Endodermal cell (in vitro differentiated cells): ENCODE results near the gene MACROD1. TPM values are rescaled to one million over a fixed set of nuclear protein-coding genes. Genes with fewer than 3 reads are reported as not detected.
"Not testable (repeated sequence)": the region's sequence is repeated elsewhere in the genome, so short reads cannot be mapped to it uniquely, and the experiment has no call there.

Experiments used
- DNase-seq: peaks from one replicate; pipeline ENCODE4 v3.0.0-alpha.2; 2017
- H3K27ac ChIP-seq: 2 replicates; pipeline ENCODE4 v1.5.1; 2013; ENCODE audit warnings: mild to moderate bottlenecking, low read depth, low read length, moderate library complexity
- H3K27me3 ChIP-seq: 2 replicates; pipeline ENCODE4 v1.6.1; 2013; ENCODE audit warnings: mild to moderate bottlenecking, low read length, moderate library complexity; ENCODE audit not compliant: insufficient read depth, control insufficient read depth, poor library complexity, severe bottlenecking
- H3K36me3 ChIP-seq: 2 replicates; pipeline ENCODE4 v1.7.0; 2013; ENCODE audit warnings: mild to moderate bottlenecking, low read length, moderate library complexity; ENCODE audit not compliant: control insufficient read depth, insufficient read depth
- H3K4me1 ChIP-seq: one replicate; pipeline ENCODE4 v1.7.0; 2013; ENCODE audit warnings: low read length; ENCODE audit not compliant: control insufficient read depth, insufficient read depth
- H3K4me3 ChIP-seq: 2 replicates; pipeline ENCODE4 v1.5.1; 2013; ENCODE audit warnings: mild to moderate bottlenecking, low read length, moderate library complexity
- H3K9ac ChIP-seq: 2 replicates; pipeline ENCODE4 v1.6.1; 2013; ENCODE audit warnings: mild to moderate bottlenecking, low read length, moderate library complexity; ENCODE audit not compliant: poor library complexity, severe bottlenecking; ENCODE audit errors: extremely low read depth
- H3K9me3 ChIP-seq: 2 replicates; pipeline ENCODE4 v1.6.1; 2013; ENCODE audit warnings: mild to moderate bottlenecking, low read length, moderate library complexity; ENCODE audit not compliant: control insufficient read depth
- H3K27ac Mint-ChIP-seq: 2 replicates; pipeline ENCODE4 v1.8.0; 2020; ENCODE audit warnings: mixed read lengths
- H3K27me3 Mint-ChIP-seq: 2 replicates; pipeline ENCODE4 v1.8.0; 2021; ENCODE audit warnings: mild to moderate bottlenecking, mixed read lengths; ENCODE audit not compliant: insufficient read depth
- H3K36me3 Mint-ChIP-seq: 2 replicates; pipeline ENCODE4 v1.8.0; 2020; ENCODE audit warnings: low read depth, mixed read lengths
- H3K4me1 Mint-ChIP-seq: 2 replicates; pipeline ENCODE4 v1.8.0; 2020; ENCODE audit warnings: mixed read lengths
- H3K4me3 Mint-ChIP-seq: 2 replicates; pipeline ENCODE4 v1.8.0; 2020; ENCODE audit warnings: mild to moderate bottlenecking, moderate library complexity, mixed read lengths
- H3K9me3 Mint-ChIP-seq: 2 replicates; pipeline ENCODE4 v1.8.0; 2020; ENCODE audit warnings: mild to moderate bottlenecking, mixed read lengths
- CTCF ChIP-seq: fragments of 200-600 bp; sonication (generic); conservative IDR thresholded peaks from 2 replicates; pipeline ENCODE4 v1.5.0; 2021; ENCODE audit warnings: antibody characterized with exemption, mild to moderate bottlenecking
- WGBS, 2 experiments: methylation state at CpG; one replicate each; pipeline versions ENCODE4 v1.1.5 to v1.1.7; 2013; ENCODE audit warnings: missing lambda C conversion rate in 2 of 2, mixed read lengths in 1 of 2; ENCODE audit not compliant: insufficient coverage in 1 of 2, insufficient read length in 1 of 2; 5-methylcytosine and 5-hydroxymethylcytosine counted together
- total RNA-seq, 2 donors: library from RNA; stranded (reverse); fragmentation: NEBNext Ultra II Directional in 1 of 2; extraction: Animal tissue kit (Norgen Biotek cat#: 25700) in 1 of 2; gene quantifications; 2 replicates in 1 of 2; 3 replicates in 1 of 2; pipeline ENCODE4 v1.2.1, GENCODE V29; 2021

Gene MACROD1
- total RNA-seq, 2 donors from 2014 or later, result 23.0 to 41.9 TPM

GRCh38 chr11:63970902-63971301 lies 195.0 kb downstream of the MACROD1 start:
- no peaks in the 10 kb centered on the region for H3K4me1 ChIP-seq
- no peak overlapping the region for H3K4me3 ChIP-seq
- no peak overlapping the region for H3K9ac ChIP-seq
- peaks cover 3% of the 10 kb centered on the region for H3K4me1 Mint-ChIP-seq
- no peaks in the 10 kb centered on the region for H3K27me3 ChIP-seq
- DNase-seq, result no peak
- 85 to 100% methylated on average over 3 to 5 of the region's 5 CpGs for WGBS, 2 experiments
- peaks cover 40% of the 10 kb centered on the region for H3K27me3 Mint-ChIP-seq
- peaks cover 3% of the 10 kb centered on the region for H3K36me3 Mint-ChIP-seq
- H3K27ac Mint-ChIP-seq, result no peak overlapping the region
- no peak overlapping the region for H3K4me3 Mint-ChIP-seq
- peaks cover 3% of the 10 kb centered on the region for H3K9me3 Mint-ChIP-seq
- peaks cover under 1% of the 10 kb centered on the region for H3K36me3 ChIP-seq
- no peak for TF ChIP-seq CTCF
- H3K9me3 ChIP-seq, result no peaks in the 10 kb centered on the region
- no peak overlapping the region for H3K27ac ChIP-seq

- H3K4me3 Mint-ChIP-seq, result no peak overlapping the region
- no peaks in the 10 kb centered on the region for H3K36me3 Mint-ChIP-seq
- peaks cover 3% of the 10 kb centered on the region for H3K9me3 Mint-ChIP-seq
- H3K27ac Mint-ChIP-seq, result no peak overlapping the region
- no peak overlapping the region for H3K9ac ChIP-seq
- TF ChIP-seq CTCF, result no peak
- H3K4me1 Mint-ChIP-seq, result no peaks in the 10 kb centered on the region
- H3K27ac ChIP-seq, result no peak overlapping the region
- H3K4me3 ChIP-seq, result no peak overlapping the region
- no peaks in the 10 kb centered on the region for H3K9me3 ChIP-seq
- DNase-seq, result no peak
- H3K27me3 ChIP-seq, result no peaks in the 10 kb centered on the region
- peaks cover 47% of the 10 kb centered on the region for H3K27me3 Mint-ChIP-seq
- H3K4me1 ChIP-seq, result no peaks in the 10 kb centered on the region
- WGBS, 2 experiments, result 86 to 92% methylated on average over 2 of the region's 2 CpGs
- H3K36me3 ChIP-seq, result no peaks in the 10 kb centered on the region
Observed at GRCh38 chr11:63969461-63969860, 196.5 kb downstream of the MACROD1 start.

GRCh38 chr11:63966444-63966843 lies 199.5 kb downstream of the MACROD1 start:
- H3K4me1 ChIP-seq, result no peaks in the 10 kb centered on the region
- Mint-ChIP-seq H3K27me3 (peaks cover 30% of the 10 kb centered on the region), H3K36me3 (no peaks in the 10 kb centered on the region), H3K4me3 (no peak overlapping the region), H3K9me3 (no peaks in the 10 kb centered on the region), H3K4me1 (peaks cover 4% of the 10 kb centered on the region), H3K27ac (no peak overlapping the region)
- no peaks in the 10 kb centered on the region for H3K27me3 ChIP-seq
- DNase-seq, result no peak
- TF ChIP-seq CTCF, result no peak
- H3K36me3 ChIP-seq, result no peaks in the 10 kb centered on the region
- no peak overlapping the region for H3K27ac ChIP-seq
- H3K9ac ChIP-seq, result no peak overlapping the region
- WGBS, 2 experiments, result 100% methylated on average over 1 of the region's 1 CpG
- no peaks in the 10 kb centered on the region for H3K9me3 ChIP-seq
- H3K4me3 ChIP-seq, result no peak overlapping the region

GRCh38 chr11:63963895-63964294 lies 202.0 kb downstream of the MACROD1 start:
- not testable (repeated sequence) for H3K36me3 Mint-ChIP-seq, H3K4me3 Mint-ChIP-seq, H3K4me3 ChIP-seq, H3K27me3 Mint-ChIP-seq, H3K27ac ChIP-seq, H3K9ac ChIP-seq, H3K27ac Mint-ChIP-seq, H3K27me3 ChIP-seq, H3K9me3 ChIP-seq, DNase-seq, H3K9me3 Mint-ChIP-seq, H3K36me3 ChIP-seq, H3K4me1 ChIP-seq
- 96 to 98% methylated on average over 4 of the region's 4 CpGs for WGBS, 2 experiments
- peaks cover 13% of the 10 kb centered on the region for H3K4me1 Mint-ChIP-seq
